Epithelial cell of proximal tubule (primary cell): ENCODE data around the gene EML1. TPM values are rescaled to one million over a fixed set of nuclear protein-coding genes. Genes with fewer than 3 reads are reported as not detected.
A peak's percentile ranks its signal among the peaks of the same experiment; 100 is the strongest.

ENCODE experiments used
- DNase-seq: peaks from one replicate; pipeline ENCODE4 v3.0.0-alpha.2; 2011; ENCODE audit warnings: low read depth
- H3K4me3 ChIP-seq: 2 replicates; pipeline ENCODE4 v1.5.1; 2011; ENCODE audit warnings: low read depth, mild to moderate bottlenecking, low read length
- CTCF ChIP-seq: conservative IDR thresholded peaks from 2 replicates; pipeline ENCODE4 v1.5.1; 2012; ENCODE audit warnings: low read depth, mild to moderate bottlenecking, low read length
- total RNA-seq: library from RNA; depleted of rRNA; stranded (reverse); fragments of >200 nt; gene quantifications from 2 replicates; pipeline ENCODE4 v1.2.3, GENCODE V29; 2015

The EML1 gene
- total RNA-seq, 1 donor from 2014 or later, result 25.1 TPM

- peak; percentile 77 for TF ChIP-seq CTCF
- no peak for DNase-seq
- no peak overlapping the region for H3K4me3 ChIP-seq
Measured at GRCh38 chr14:99884834-99885648, 91.8 kb downstream of the EML1 start.

GRCh38 chr14:99885649-99885958 lies 92.4 kb downstream of the EML1 start:
- no peak overlapping the region for H3K4me3 ChIP-seq
- no peak for DNase-seq
- TF ChIP-seq CTCF, result no peak

- DNase-seq, result no peak
- H3K4me3 ChIP-seq, result no peak overlapping the region
- TF ChIP-seq CTCF, result no peak
Measured at GRCh38 chr14:99887407-99887806, 94.2 kb downstream of the EML1 start.

GRCh38 chr14:99888149-99888548 lies 94.9 kb downstream of the EML1 start:
- no peak overlapping the region for H3K4me3 ChIP-seq
- DNase-seq, result no peak
- no peak for TF ChIP-seq CTCF

- TF ChIP-seq CTCF, result no peak
- H3K4me3 ChIP-seq, result no peak overlapping the region
- DNase-seq, result no peak
Measured at GRCh38 chr14:99889268-99889667, 96.1 kb downstream of the EML1 start.

- TF ChIP-seq CTCF, result no peak
- no peak for DNase-seq
- H3K4me3 ChIP-seq, result no peak overlapping the region
Measured at GRCh38 chr14:99891266-99891665, 98.1 kb downstream of the EML1 start.

GRCh38 chr14:99891900-99892299 lies 98.7 kb downstream of the EML1 start:
- DNase-seq, result no peak

More at GRCh38 chr14:99891900-99892299, 98.7 kb downstream of the EML1 start:
- TF ChIP-seq CTCF, result no peak
- no peak overlapping the region for H3K4me3 ChIP-seq
